GM11168 (cell line): ENCODE measurements around the gene ODC1.

Source experiments
- in situ Hi-C: fragments of 300-500 bp; cut with MboI; formaldehyde crosslinking; loops from one replicate; pipeline ENCODE4 v1.12.0; 2022; ENCODE audit warnings: low sequenced_read_pairs; ENCODE audit not compliant: unreplicated experiment

Gene ODC1

DNA sequence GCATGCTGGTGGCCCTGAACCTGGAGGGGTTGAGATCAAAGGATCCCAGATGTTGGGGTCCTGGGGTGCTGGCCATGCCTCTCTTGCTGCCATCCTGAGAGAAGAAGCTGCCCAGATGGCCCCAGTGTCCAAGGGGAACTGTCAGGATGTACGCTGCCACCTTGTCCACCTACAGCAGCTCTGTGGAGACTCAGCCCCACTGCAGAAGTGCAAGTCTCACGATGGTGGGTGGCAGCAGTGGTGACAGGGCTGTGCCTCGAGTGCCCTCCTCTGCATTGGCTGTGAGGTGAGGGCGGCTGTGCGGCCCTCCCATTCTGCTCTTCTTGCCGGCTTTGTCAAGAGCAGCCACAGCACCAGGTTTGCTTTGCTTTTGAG, 24.7 kb downstream of the ODC1 start:
- in situ Hi-C loops: no loop called here

DNA sequence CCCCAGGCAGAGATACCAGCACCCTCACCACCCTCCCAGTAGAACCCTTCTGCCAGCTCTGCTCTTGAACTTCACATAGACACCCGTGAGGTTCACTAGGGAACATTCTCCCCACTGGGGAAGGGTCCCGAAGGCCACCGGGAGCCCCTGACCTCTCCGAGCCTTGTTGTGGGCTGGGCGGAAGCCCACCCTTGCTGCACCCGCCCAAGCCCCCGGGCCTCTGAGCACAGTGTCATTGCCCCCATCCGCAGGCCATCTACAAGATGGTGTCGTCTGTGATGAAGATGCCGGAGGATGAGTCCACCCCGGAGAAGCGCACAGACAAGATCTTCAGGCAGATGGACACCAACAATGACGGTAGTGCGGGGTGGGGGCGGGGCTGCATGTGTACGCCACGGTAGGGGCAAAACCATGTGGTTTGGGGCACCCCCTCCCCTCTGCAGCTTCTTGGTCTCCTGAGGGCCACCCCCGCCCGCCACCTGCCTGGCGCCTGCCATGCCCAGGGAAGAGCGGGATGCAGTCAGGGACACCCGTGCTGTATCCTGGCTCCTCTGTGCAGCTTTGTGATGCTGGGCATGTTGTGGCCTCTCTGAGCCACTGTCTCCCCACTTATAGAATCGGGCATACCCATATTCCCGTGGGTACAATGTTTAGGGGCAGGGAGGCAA, 25.3 kb downstream of the ODC1 start:
- in situ Hi-C loops: no loop called here

DNA sequence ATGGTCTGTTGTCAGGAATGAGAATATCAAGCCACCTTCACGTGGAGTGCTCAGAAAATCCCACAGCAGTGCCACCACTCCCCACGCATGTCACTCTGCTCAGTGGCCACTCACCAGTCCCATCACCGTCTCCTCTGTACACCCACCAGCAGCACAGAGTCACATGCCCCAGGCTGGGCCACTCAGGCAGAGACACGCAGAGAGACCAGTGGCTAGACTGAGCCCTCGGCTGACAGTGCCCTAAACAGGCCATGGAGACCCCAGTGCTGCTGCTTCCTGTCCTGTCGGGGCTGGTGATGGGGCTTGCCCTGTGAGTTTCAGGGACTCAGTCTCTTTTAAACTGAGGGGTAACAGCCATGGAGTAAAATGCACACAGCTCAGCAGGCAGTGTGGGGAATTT, 25.9 kb downstream of the ODC1 start:
- in situ Hi-C loops: no loop called here

GRCh38 chr2:10419553-10420257, 28.4 kb downstream of the ODC1 start:
- in situ Hi-C loops: loop anchor here (5.0 kb wide), 2 partner anchors 297 to 352 kb away; partner anchors contain the start of gene RRM2

DNA sequence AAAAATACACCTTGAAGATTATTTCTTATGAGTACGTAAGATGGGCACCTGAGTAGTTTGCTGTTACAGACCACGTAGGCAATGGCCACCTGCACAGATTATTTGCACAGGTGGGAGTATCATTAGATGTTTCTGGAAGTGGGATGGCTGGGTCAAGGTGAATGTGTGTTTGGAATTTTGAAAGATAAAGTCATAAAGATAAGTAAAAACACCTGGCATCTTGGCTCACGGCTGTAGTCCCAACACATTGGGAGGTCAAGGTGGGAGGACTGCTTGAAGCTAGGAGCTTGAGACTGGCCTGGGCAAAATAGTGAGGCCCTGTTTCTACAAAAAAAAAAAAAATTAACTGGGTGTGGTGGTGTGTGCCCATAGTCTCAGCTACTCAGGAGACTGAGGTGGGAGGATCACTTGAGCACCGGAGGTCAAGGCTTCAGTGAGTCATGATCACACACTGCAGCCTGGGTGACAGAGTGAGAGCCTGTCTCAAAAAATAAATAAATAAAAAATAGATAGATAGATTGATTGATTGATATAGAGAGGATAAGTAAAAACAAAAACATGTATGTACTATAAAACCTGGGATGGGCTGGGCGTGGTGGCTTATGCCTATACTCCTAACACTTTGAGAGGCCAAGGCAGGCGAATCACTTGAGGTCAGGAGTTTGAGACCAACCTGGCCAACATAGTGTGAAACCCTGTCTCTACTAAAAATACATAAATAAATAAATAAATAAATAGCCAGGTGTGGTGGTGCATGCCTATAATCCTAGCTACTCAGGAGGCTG, 30.4 kb downstream of the ODC1 start:
- in situ Hi-C loops: loop anchor here (5.0 kb wide), 2 partner anchors 295 to 350 kb away; partner anchors contain the start of gene RRM2

DNA sequence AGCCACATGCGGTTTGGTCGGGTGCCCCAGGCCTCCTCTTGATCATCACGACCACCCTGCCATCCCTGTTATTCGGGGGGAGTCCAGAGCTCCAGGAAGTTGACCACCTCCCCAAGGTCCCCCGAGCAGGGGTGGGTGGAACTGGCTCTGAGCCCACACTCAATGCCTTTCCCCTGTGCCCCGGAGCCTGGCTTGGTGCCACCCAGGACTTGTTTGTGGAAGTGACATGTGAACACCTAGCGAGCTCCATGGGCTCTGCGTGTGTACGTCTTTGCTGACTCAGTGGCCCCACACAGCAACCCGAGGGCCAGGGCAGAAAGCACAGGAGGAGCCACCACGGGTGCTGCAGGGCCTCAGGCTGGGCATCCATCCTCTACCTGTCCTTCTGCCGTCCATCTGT, 32.5 kb downstream of the ODC1 start:
- in situ Hi-C loops: loop anchor here (5.0 kb wide), 2 partner anchors 293 to 348 kb away; partner anchors contain the start of gene RRM2

DNA sequence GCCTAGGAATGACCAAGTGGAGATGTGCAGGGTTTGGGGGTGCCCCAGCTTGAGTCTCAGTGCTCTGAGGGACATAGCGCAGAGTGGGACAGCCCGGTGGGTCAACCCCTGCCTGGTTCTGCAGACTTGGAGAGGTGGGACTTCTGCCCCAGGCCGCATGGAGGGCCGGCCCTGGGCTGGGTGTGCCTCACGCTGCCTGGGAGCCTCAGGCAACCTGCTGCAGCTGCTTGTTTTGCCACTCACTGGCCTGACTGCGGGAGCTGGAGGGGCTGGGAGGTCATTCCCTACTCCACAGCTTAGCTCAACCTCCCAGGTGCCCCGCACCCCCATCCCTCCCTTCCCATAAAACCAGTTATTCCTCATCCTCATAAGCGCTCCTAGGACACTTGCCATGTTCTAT, 33.1 kb downstream of the ODC1 start:
- in situ Hi-C loops: loop anchor here (5.0 kb wide), 2 partner anchors 293 to 348 kb away; partner anchors contain the start of gene RRM2

GRCh38 chr2:10414591-10414990, 33.5 kb downstream of the ODC1 start:
- in situ Hi-C loops: no loop called here

DNA sequence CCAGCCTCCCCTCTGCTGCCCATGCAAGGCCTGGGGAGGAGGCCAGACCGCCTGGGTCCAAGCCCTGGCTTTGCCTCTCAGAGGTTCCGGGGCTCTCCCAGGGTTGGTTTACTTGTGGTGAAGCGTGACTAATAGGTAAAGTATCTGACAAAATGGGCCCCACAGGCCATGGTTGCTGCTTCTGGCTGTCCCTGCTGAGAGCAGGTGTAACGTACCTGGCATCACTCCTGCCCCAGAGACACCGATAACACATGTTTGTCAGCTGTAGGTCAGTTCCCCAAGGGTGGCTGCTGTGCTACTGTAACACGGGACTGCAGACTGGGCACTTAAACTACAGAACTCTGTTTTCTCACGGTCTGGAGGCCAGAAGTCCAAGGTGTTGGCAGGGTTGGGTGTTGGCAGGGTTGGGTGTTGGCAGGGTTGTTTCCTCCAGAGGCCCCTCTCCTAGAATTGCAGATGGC, 34.1 kb downstream of the ODC1 start:
- in situ Hi-C loops: no loop called here

DNA sequence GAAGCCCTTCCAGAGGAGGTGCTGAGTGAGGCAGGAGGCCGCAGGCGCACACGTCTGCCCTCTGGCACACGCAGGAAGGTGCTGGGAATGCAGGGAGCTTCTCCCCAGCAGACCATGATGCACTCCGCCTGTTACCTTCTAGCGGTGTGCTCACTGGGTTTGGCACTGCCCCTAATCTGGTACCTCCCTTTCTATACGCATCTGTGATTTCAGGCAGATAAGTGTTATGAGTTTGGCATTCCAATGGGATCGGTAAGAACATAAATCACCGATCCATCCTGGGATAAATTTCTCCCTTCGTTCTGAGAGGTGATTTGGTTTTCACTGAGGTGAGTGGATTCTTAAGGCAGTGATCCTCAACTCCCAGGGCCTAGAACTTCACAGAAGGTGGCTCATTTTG, 34.6 kb downstream of the ODC1 start:
- in situ Hi-C loops: no loop called here

GRCh38 chr2:10412380-10412779, 35.7 kb downstream of the ODC1 start:
- in situ Hi-C loops: no loop called here

DNA sequence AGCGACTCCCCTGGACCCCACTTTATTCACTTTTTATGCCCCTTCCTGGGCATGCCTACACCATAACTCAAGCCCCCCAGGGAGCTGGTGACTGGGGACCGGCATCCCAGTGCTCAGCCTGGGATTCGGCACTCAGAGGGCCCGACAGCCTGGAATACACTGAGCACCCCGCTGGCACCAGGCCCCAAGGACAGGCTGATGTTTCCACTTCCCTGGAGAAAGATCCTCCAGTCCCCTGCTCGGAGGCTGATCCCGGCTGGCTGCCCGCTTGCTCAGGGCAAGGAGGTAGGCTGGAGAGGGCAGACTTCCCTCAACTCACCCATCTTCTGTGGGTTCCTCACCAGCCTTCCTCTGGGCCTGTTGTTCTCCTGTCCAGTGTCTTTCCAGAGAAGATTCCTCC, 36.6 kb downstream of the ODC1 start:
- in situ Hi-C loops: no loop called here

DNA sequence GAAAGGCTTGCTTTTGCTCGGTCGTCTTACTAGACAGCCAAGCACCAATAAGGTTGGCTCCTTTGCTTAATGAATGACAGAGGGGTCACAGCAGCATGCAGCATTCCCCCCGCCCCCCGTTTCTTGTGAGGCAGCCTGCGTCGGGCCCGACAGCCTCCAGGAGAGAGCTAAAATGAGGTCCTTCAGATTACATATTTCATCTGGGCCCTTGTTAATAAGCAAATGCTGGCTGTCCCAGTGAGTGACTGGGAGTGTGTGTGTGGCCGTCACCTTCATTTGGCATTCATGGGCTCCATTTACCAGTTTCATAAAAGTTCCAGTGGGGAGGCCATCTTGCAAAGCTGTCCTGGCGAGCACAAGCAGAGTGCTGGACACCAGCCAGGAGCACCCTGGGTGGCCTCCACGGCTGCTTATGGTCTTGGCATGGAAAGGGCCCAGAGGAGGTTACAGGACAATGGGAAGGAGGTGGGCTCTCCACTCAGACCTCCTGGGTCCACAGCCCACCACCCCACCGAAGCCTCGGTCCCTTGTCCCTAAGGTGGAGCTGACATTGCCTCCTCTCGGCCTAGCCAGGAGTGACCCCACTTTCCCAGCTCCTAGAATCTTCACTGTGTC, 37.2 kb downstream of the ODC1 start:
- in situ Hi-C loops: no loop called here

GRCh38 chr2:10410001-10410822, 37.9 kb downstream of the ODC1 start:
- in situ Hi-C loops: no loop called here

- in situ Hi-C loops: loop anchor here (5.0 kb wide), 1 partner anchor 87 kb away; no protein-coding TSS in a partner anchor
Measured at GRCh38 chr2:10408649-10409579, 39.2 kb downstream of the ODC1 start.

- in situ Hi-C loops: loop anchor here (5.0 kb wide), 1 partner anchor 86 kb away; no protein-coding TSS in a partner anchor
Measured at GRCh38 chr2:10407841-10408648, 40.1 kb downstream of the ODC1 start.

DNA sequence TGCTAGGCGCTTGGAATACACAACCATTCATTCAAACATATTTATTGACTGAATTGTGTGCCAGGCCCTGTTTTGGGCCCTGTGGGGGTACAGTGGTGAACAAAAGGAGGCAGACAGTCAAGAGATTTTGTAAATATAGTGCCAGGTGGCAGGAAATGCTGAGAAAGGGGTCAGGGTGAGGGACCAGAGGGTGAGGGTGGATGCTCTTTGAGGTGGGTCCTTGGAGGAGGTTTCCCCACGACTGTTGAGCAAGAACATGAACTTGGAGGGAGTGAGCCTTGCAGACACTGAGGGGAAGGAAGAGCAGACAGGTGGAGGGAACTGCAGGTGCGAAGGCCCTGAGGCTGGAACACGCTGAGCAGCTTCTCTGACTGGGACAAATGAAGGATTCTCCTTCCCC, 40.7 kb downstream of the ODC1 start:
- in situ Hi-C loops: loop anchor here (5.0 kb wide), 1 partner anchor 85 kb away; no protein-coding TSS in a partner anchor
